ENCODE data around the gene NFATC3. TPM values are rescaled to one million over a fixed set of nuclear protein-coding genes. Genes with fewer than 3 reads are reported as not detected.
"Not testable (repeated sequence)": the region's sequence is repeated elsewhere in the genome, so short reads cannot be mapped to it uniquely, and the experiment has no call there.

The NFATC3 gene
- total and polyA plus RNA-seq, 4 donors = 9.7 to 21.2 (median 16.8) TPM

DNA sequence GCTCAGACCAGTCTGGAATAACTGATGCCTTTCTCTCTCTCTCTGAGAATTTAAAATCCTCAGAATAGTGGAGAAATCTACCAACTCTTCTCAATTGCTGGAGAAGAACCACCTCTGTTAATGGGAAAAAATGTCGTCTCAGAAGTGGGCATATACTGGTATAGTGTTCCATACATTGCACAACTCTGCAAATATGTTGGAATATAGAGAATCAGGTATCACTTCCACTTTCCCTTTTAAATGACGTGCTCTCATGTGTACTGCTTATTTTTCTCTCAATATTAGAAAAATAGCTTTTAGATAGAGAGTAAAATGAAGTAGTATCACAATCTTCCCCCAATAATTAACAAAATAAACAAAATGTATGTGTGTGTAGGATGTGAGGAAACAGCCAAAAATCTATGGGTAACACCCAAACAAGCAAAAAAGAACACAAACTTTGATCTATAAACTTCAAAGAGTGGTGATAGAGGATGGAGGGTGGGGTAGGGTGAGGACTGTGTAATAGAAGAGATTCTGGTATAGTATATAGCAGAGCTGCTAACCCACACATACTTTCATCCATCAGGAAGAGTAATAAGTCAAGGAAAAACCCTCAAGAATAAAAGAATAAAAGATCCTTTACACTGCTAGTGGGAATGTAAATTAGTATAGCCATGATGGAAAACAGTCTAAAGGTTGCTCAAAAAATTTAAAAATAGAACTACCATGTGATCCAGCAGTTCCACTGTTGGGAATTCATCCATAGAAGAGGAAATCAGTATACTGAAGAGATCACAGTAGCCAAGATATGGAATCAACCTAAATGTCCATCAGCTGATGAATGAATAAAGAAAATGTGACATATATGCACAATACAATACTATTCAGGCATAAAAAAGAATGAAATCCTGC lies 46.9 kb downstream of the NFATC3 start (continued):
- TF ChIP-seq, protein P1, sequence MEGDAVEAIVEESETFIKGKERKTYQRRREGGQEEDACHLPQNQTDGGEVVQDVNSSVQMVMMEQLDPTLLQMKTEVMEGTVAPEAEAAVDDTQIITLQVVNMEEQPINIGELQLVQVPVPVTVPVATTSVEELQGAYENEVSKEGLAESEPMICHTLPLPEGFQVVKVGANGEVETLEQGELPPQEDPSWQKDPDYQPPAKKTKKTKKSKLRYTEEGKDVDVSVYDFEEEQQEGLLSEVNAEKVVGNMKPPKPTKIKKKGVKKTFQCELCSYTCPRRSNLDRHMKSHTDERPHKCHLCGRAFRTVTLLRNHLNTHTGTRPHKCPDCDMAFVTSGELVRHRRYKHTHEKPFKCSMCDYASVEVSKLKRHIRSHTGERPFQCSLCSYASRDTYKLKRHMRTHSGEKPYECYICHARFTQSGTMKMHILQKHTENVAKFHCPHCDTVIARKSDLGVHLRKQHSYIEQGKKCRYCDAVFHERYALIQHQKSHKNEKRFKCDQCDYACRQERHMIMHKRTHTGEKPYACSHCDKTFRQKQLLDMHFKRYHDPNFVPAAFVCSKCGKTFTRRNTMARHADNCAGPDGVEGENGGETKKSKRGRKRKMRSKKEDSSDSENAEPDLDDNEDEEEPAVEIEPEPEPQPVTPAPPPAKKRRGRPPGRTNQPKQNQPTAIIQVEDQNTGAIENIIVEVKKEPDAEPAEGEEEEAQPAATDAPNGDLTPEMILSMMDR (IDR thresholded peaks at IDR 0.05; ENCODE audit: low read depth, low read length, missing input control) = no peak
- TF ChIP-seq HNF4A (conservative IDR thresholded peaks at IDR 0.05) = no peak

DNA sequence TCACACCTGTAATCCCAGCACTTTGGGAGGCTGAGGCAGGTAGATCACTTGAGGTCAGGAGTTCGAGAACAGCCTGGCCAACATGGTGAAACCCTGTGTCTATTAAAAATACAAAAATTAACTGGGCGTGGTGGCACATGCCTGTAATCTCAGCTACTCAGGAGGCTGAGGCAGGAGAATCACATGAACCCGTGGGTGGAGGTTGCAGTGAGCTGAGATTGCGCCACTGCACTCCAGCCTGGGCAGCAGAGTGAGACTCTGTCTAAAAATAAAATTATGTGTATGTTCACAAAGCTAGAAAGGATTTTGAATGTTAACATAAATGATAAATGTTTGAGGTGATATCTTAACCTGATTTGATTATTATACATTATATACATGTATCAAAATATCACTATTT lies 47.8 kb downstream of the NFATC3 start:
- DNase-seq (ENCODE audit: low spot score); H3K4me3 ChIP-seq (ENCODE audit: low read depth in 1 of 3, low read length in 3 of 3); H3K9ac ChIP-seq (ENCODE audit: low read depth in 1 of 2, low read length in 2 of 2); H3K27ac ChIP-seq (ENCODE audit: low read depth in 1 of 2, low read length in 2 of 2); H3K4me1 ChIP-seq (ENCODE audit: control insufficient read depth in 4 of 4, insufficient read depth in 4 of 4, low read length in 3 of 4); H3K36me3 ChIP-seq (ENCODE audit: control insufficient read depth in 4 of 4, insufficient read depth in 3 of 4, low read depth in 1 of 4, low read length in 3 of 4); H3K27me3 ChIP-seq (ENCODE audit: control insufficient read depth in 4 of 4, insufficient read depth in 4 of 4, low read length in 3 of 4); H3K9me3 ChIP-seq (ENCODE audit: control insufficient read depth in 4 of 4, low read length in 3 of 4): not testable (repeated sequence)
- WGBS = 95% methylated on average over 4 of the region's 4 CpGs

DNA sequence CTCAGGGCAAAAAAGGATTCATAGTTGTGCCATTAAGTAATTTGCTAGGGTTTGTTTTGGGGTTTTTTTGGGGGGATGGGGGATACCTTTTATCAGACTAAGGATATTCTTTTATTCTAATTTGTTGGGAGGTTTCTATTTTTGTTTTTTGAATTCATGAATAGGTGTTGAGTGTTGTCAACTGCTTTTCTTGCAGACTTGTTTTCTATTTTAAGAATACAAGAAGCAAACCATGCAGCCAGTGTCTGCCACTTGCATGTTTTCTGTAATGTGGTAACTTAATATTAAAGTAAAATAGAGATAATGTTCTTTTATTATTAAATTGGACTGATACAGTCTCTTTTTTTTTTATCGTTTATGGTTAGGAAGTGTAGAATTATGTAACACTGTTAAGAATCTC lies 49.5 kb downstream of the NFATC3 start:
- 93% methylated on average over 1 of the region's 1 CpG for WGBS
- Histone ChIP-seq H3K27ac (ENCODE audit: low read depth in 1 of 2, low read length in 2 of 2) (no peak overlapping the region), H3K36me3 (ENCODE audit: control insufficient read depth in 4 of 4, insufficient read depth in 3 of 4, low read depth in 1 of 4, low read length in 3 of 4) (peaks cover 0 to 9% (median 6%) of the 10 kb centered on the region in 4 donors), H3K4me1 (ENCODE audit: control insufficient read depth in 4 of 4, insufficient read depth in 4 of 4, low read length in 3 of 4) (peaks cover 0 to 6% (median under 1%) of the 10 kb centered on the region in 4 donors), H3K27me3 (ENCODE audit: control insufficient read depth in 4 of 4, insufficient read depth in 4 of 4, low read length in 3 of 4) (no peaks in the 10 kb centered on the region), H3K4me3 (ENCODE audit: low read depth in 1 of 3, low read length in 3 of 3) (no peak overlapping the region), H3K9me3 (ENCODE audit: control insufficient read depth in 4 of 4, low read length in 3 of 4) (no peaks in the 10 kb centered on the region), H3K9ac (ENCODE audit: low read depth in 1 of 2, low read length in 2 of 2) (no peak overlapping the region)
- DNase-seq (ENCODE audit: low spot score) = no peak
- TF ChIP-seq RXRA (IDR thresholded peaks at IDR 0.05) (no peak), FOXA2 (IDR thresholded peaks at IDR 0.05) (no peak), NR2F2 (IDR thresholded peaks at IDR 0.05) (no peak), SP1 (IDR thresholded peaks at IDR 0.05) (no peak), GABPA (IDR thresholded peaks at IDR 0.05 in 1 of 2, conservative IDR thresholded peaks at IDR 0.05 in 1 of 2) (no peak), TAF1 (conservative IDR thresholded peaks at IDR 0.05) (no peak), YY1 (IDR thresholded peaks at IDR 0.05) (no peak)
- TF ChIP-seq, protein P2, sequence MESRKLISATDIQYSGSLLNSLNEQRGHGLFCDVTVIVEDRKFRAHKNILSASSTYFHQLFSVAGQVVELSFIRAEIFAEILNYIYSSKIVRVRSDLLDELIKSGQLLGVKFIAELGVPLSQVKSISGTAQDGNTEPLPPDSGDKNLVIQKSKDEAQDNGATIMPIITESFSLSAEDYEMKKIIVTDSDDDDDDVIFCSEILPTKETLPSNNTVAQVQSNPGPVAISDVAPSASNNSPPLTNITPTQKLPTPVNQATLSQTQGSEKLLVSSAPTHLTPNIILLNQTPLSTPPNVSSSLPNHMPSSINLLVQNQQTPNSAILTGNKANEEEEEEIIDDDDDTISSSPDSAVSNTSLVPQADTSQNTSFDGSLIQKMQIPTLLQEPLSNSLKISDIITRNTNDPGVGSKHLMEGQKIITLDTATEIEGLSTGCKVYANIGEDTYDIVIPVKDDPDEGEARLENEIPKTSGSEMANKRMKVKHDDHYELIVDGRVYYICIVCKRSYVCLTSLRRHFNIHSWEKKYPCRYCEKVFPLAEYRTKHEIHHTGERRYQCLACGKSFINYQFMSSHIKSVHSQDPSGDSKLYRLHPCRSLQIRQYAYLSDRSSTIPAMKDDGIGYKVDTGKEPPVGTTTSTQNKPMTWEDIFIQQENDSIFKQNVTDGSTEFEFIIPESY (IDR thresholded peaks at IDR 0.05) = no peak
- TF ChIP-seq, protein P3, sequence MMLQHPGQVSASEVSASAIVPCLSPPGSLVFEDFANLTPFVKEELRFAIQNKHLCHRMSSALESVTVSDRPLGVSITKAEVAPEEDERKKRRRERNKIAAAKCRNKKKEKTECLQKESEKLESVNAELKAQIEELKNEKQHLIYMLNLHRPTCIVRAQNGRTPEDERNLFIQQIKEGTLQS (IDR thresholded peaks at IDR 0.05) = no peak
- TF ChIP-seq, protein P4, sequence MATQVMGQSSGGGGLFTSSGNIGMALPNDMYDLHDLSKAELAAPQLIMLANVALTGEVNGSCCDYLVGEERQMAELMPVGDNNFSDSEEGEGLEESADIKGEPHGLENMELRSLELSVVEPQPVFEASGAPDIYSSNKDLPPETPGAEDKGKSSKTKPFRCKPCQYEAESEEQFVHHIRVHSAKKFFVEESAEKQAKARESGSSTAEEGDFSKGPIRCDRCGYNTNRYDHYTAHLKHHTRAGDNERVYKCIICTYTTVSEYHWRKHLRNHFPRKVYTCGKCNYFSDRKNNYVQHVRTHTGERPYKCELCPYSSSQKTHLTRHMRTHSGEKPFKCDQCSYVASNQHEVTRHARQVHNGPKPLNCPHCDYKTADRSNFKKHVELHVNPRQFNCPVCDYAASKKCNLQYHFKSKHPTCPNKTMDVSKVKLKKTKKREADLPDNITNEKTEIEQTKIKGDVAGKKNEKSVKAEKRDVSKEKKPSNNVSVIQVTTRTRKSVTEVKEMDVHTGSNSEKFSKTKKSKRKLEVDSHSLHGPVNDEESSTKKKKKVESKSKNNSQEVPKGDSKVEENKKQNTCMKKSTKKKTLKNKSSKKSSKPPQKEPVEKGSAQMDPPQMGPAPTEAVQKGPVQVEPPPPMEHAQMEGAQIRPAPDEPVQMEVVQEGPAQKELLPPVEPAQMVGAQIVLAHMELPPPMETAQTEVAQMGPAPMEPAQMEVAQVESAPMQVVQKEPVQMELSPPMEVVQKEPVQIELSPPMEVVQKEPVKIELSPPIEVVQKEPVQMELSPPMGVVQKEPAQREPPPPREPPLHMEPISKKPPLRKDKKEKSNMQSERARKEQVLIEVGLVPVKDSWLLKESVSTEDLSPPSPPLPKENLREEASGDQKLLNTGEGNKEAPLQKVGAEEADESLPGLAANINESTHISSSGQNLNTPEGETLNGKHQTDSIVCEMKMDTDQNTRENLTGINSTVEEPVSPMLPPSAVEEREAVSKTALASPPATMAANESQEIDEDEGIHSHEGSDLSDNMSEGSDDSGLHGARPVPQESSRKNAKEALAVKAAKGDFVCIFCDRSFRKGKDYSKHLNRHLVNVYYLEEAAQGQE (IDR thresholded peaks at IDR 0.05) = no peak

Measured in liver (tissue), 9 donors.